MM.1S (cell line): ENCODE results near the gene KDM4C.

Experiments used
- DNase-seq: peaks from one replicate; pipeline ENCODE4 v3.0.0-alpha.2; 2015
- H2AFZ ChIP-seq: fragments of 300-600 bp; sonication (generic); 2 replicates; pipeline ENCODE4 v1.6.0; 2016; ENCODE audit warnings: antibody characterized with exemption, low read length
- H3F3A ChIP-seq: fragments of 300-600 bp; sonication (generic); 2 replicates; pipeline ENCODE4 v1.6.1; 2016; ENCODE audit warnings: mild to moderate bottlenecking, antibody characterized with exemption, low read length, moderate library complexity, mixed read lengths; ENCODE audit not compliant: insufficient read depth
- H3K27ac ChIP-seq: fragments of 300-600 bp; sonication (generic); 2 replicates; pipeline ENCODE4 v1.5.1; 2016; ENCODE audit warnings: mild to moderate bottlenecking, low read length
- H3K27me3 ChIP-seq: fragments of 300-600 bp; sonication (generic); replicated peaks from 2 replicates; pipeline ENCODE4 v1.6.0; 2016; ENCODE audit warnings: low read length; ENCODE audit not compliant: insufficient read depth
- H3K36me3 ChIP-seq: fragments of 300-600 bp; sonication (generic); replicated peaks from 2 replicates; pipeline ENCODE4 v1.6.1; 2016; ENCODE audit warnings: mild to moderate bottlenecking, low read length, mixed read lengths; ENCODE audit not compliant: insufficient read depth
- H3K4me1 ChIP-seq: fragments of 300-600 bp; sonication (generic); 2 replicates; pipeline ENCODE4 v1.6.1; 2016; ENCODE audit warnings: low read length, mixed read lengths
- H3K4me2 ChIP-seq: fragments of 300-600 bp; sonication (generic); 2 replicates; pipeline ENCODE4 v1.6.0; 2016; ENCODE audit warnings: low read depth, low read length
- H3K4me3 ChIP-seq: fragments of 300-600 bp; sonication (generic); 2 replicates; pipeline ENCODE4 v1.5.1; 2016; ENCODE audit warnings: low read length, mixed read lengths
- H3K79me2 ChIP-seq: fragments of 300-600 bp; sonication (generic); 2 replicates; pipeline ENCODE4 v1.6.1; 2016; ENCODE audit warnings: mixed run types, low read length, mixed read lengths
- H3K9ac ChIP-seq: fragments of 300-600 bp; sonication (generic); 2 replicates; pipeline ENCODE4 v1.6.1; 2016; ENCODE audit warnings: low read length, mixed read lengths
- H3K9me2 ChIP-seq: fragments of 300-600 bp; sonication (generic); replicated peaks from 2 replicates; pipeline ENCODE4 v1.6.1; 2016; ENCODE audit warnings: mild to moderate bottlenecking, low read length, mixed read lengths; ENCODE audit not compliant: insufficient read depth
- H3K9me3 ChIP-seq: fragments of 300-600 bp; sonication (generic); replicated peaks from 2 replicates; pipeline ENCODE4 v1.6.1; 2016; ENCODE audit warnings: mild to moderate bottlenecking, low read length, mixed read lengths; ENCODE audit not compliant: insufficient read depth
- H4K20me1 ChIP-seq: fragments of 300-600 bp; sonication (generic); 2 replicates; pipeline ENCODE4 v1.6.1; 2016; ENCODE audit warnings: mild to moderate bottlenecking, low read length, moderate library complexity, mixed read lengths; ENCODE audit not compliant: insufficient read depth
- CTCF ChIP-seq: fragments of 300-600 bp; sonication (generic); IDR thresholded peaks from 2 replicates; pipeline ENCODE4 v1.5.1; 2016; ENCODE audit warnings: antibody characterized with exemption, low read length, mixed read lengths
- EZH2 ChIP-seq: fragments of 300-600 bp; sonication (generic); optimal IDR thresholded peaks from 2 replicates; pipeline ENCODE3; 2017; ENCODE audit warnings: low read depth, mild to moderate bottlenecking, antibody characterized with exemption, low read length, mixed read lengths
- EZH2phosphoT487 ChIP-seq: fragments of 300-600 bp; sonication (generic); IDR thresholded peaks from 2 replicates; pipeline ENCODE4 v1.6.1; 2018; ENCODE audit warnings: antibody characterized with exemption, low read length

KDM4C gene

GRCh38 chr9:6759185-6759977, 1.6 kb downstream of the KDM4C start:
- Histone ChIP-seq H3K27me3 (no peaks in the 10 kb centered on the region), H4K20me1 (peaks cover 8% of the 10 kb centered on the region; the same call in 1 of the 2 replicates), H3K9me3 (no peaks in the 10 kb centered on the region), H2AFZ (peak overlapping the region; percentile 71), H3K36me3 (no peaks in the 10 kb centered on the region), H3K9ac (peak overlapping the region; percentile 89; the same call in 1 of the 2 replicates), H3K4me1 (peaks cover 3% of the 10 kb centered on the region; the same call in 1 of the 2 replicates), H3K27ac (peak overlapping the region; percentile 89; the same call in 1 of the 2 replicates), H3F3A (peaks cover 29% of the 10 kb centered on the region), H3K4me2 (peak overlapping the region; percentile 65), H3K4me3 (peak overlapping the region; percentile 96), H3K79me2 (peaks cover 55% of the 10 kb centered on the region), H3K9me2 (no peaks in the 10 kb centered on the region)
- DNase-seq = peak; percentile 93
- TF ChIP-seq CTCF (no peak), EZH2phosphoT487 (no peak), EZH2 (no peak)

DNA sequence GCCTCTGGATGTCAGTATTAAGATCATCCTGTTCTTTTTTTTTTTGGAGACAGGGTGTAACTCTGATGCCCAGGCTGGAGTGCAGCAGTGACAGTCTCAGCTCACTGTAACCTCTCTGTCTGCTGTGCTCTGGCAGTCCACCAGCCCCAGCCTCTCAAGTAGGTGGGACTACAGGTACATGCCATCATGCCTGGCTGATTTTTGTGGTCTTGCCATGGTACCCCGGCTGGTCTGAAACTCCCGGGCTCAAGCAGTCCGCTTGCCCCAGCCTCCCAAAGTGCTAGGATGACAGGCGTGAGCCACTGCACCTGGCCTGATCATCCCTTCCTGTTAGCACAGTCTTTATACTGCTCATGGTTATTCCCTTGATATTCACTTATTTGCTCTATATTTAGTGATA, 3.5 kb downstream of the KDM4C start:
- H3K9me2 ChIP-seq = no peaks in the 10 kb centered on the region
- H3K9ac ChIP-seq = no peak overlapping the region
- H3K9me3 ChIP-seq = no peaks in the 10 kb centered on the region
- DNase-seq = no peak
- H3K4me1 ChIP-seq = peaks cover 3% of the 10 kb centered on the region; the same call in 1 of the 2 replicates
- peaks cover 29% of the 10 kb centered on the region for H3F3A ChIP-seq
- no peak overlapping the region for H3K27ac ChIP-seq
- H3K4me3 ChIP-seq = no peak overlapping the region
- H4K20me1 ChIP-seq = peaks cover 8% of the 10 kb centered on the region; the same call in 1 of the 2 replicates
- H2AFZ ChIP-seq = no peak overlapping the region
- no peaks in the 10 kb centered on the region for H3K27me3 ChIP-seq
- no peak overlapping the region for H3K4me2 ChIP-seq
- peaks cover 74% of the 10 kb centered on the region for H3K79me2 ChIP-seq
- TF ChIP-seq EZH2 (no peak), CTCF (no peak), EZH2phosphoT487 (no peak)
- H3K36me3 ChIP-seq = no peaks in the 10 kb centered on the region

GRCh38 chr9:6763244-6763643, 5.5 kb downstream of the KDM4C start:
- Histone ChIP-seq H4K20me1 (peaks cover 8% of the 10 kb centered on the region; the same call in 1 of the 2 replicates), H3K4me3 (no peak overlapping the region)

More at GRCh38 chr9:6763244-6763643, 5.5 kb downstream of the KDM4C start:
- no peak overlapping the region for H3K9ac ChIP-seq
- no peaks in the 10 kb centered on the region for H3K36me3 ChIP-seq
- no peak overlapping the region for H3K27ac ChIP-seq
- H3F3A ChIP-seq = peaks cover 14% of the 10 kb centered on the region; the same call in 1 of the 2 replicates
- no peaks in the 10 kb centered on the region for H3K4me1 ChIP-seq
- no peak overlapping the region for H2AFZ ChIP-seq
- H3K9me2 ChIP-seq = no peaks in the 10 kb centered on the region
- H3K79me2 ChIP-seq = peaks cover 87% of the 10 kb centered on the region
- no peaks in the 10 kb centered on the region for H3K9me3 ChIP-seq
- TF ChIP-seq EZH2 = no peak
- TF ChIP-seq CTCF = no peak
- no peak for TF ChIP-seq EZH2phosphoT487
- H3K27me3 ChIP-seq = no peaks in the 10 kb centered on the region
- no peak overlapping the region for H3K4me2 ChIP-seq
- DNase-seq = no peak
